HAP-1 (cell line): Measurements from ENCODE around the gene HDAC4.

Experiments
- DNase-seq, 2 experiments: peaks; one replicate each; pipeline ENCODE4 v3.0.0-alpha.2; 2016 to 2020; ENCODE audit warnings: low spot score in 2 of 2
- H3K27me3 ChIP-seq: fragments of 250-450 bp; sonication (Bioruptor Pico); 2 replicates; pipeline ENCODE4 v1.5.1; 2020; ENCODE audit warnings: low read depth, mild to moderate bottlenecking, moderate library complexity
- H3K36me3 ChIP-seq: fragments of 250-450 bp; sonication (Bioruptor Pico); replicated peaks from 2 replicates; pipeline ENCODE4 v1.5.1; 2020; ENCODE audit warnings: mild to moderate bottlenecking
- H3K4me1 ChIP-seq: fragments of 250-450 bp; sonication (Bioruptor Pico); 2 replicates; pipeline ENCODE4 v1.5.1; 2020; ENCODE audit warnings: mild to moderate bottlenecking
- H3K4me3 ChIP-seq: fragments of 250-450 bp; sonication (Bioruptor Pico); 2 replicates; pipeline ENCODE4 v1.5.1; 2020; ENCODE audit warnings: mild to moderate bottlenecking, moderate library complexity
- H3K9me3 ChIP-seq: fragments of 250-450 bp; sonication (Bioruptor Pico); 2 replicates; pipeline ENCODE4 v1.5.1; 2020; ENCODE audit warnings: mild to moderate bottlenecking, moderate library complexity
- in situ Hi-C: fragments of 300-500 bp; cut with MboI; formaldehyde crosslinking; loops from 3 replicates; pipeline ENCODE4 v1.14.3; 2020; ENCODE audit warnings: low sequenced_read_pairs, inconsistent platforms, mixed read lengths

The HDAC4 gene

DNA sequence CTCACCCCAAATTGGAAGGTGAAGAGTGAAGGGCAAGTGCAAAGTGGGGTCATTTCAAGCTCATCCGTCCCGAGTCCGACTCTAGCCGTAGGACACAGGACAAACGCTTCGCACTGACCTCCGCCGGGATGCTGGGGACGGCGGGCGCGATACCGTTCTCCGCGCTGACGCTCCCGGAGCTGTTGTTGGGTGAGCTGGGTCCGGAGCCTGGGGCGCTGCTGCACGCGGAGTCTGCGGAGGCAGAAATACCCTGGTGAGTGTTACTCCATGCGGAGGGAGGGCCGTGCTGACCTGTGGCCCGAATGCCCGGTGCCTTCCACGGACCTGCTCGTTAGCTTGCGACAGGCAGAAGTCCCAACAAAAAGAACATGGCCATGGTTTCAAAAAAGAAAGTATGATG, 261.3 kb downstream of the HDAC4 start:
- H3K36me3 ChIP-seq: no peaks in the 10 kb centered on the region
- in situ Hi-C loops: no loop called here
- no peaks in the 10 kb centered on the region for H3K9me3 ChIP-seq
- H3K4me3 ChIP-seq: no peak overlapping the region
- H3K4me1 ChIP-seq: no peaks in the 10 kb centered on the region
- DNase-seq: no peak
- no peaks in the 10 kb centered on the region for H3K27me3 ChIP-seq

DNA sequence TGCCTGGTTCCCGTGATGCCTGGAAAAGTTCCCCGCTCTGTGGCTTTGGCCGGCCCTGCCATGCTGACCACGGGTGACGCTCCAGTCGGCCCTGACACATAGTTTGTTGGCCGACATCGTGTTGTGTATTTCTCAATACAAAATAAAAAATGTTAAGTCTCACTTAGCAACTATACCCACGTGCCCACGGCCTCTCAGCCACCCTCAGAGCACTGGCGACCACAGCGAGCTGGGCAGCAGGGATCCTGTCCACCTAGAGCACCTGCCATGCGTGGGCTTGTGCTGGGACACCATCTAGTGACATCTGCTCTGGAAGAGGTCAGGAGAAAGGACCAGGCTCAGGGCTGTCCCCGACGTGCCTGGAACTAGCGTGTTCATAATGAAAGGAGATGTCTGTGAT, 261.7 kb downstream of the HDAC4 start:
- DNase-seq: no peak
- in situ Hi-C loops: no loop called here
- no peak overlapping the region for H3K4me3 ChIP-seq
- no peaks in the 10 kb centered on the region for H3K36me3 ChIP-seq
- H3K4me1 ChIP-seq: no peaks in the 10 kb centered on the region
- no peaks in the 10 kb centered on the region for H3K27me3 ChIP-seq
- H3K9me3 ChIP-seq: no peaks in the 10 kb centered on the region

DNA sequence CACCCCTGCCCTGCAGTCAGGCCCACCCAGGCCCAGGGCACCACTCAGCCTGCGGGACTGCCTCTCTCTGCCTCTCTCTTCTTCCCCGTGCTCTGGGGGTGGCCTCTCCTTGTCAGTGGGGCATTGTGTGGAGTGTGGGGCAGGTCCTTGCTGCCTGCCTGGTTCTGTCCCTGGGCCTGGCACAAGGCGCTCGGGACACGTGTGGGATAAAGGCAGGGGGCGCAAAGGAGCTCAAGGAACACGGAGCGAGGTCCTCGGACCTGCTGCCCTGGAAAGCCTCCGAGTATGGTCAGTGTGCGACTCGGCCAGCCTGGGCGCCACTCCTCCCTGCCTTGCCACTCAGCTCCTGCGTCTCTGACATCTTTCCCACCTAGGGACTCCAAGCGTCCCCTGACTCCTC, 262.2 kb downstream of the HDAC4 start:
- in situ Hi-C loops: no loop called here
- no peak for DNase-seq
- Histone ChIP-seq H3K36me3 (no peaks in the 10 kb centered on the region), H3K4me1 (no peaks in the 10 kb centered on the region), H3K27me3 (no peaks in the 10 kb centered on the region), H3K4me3 (no peak overlapping the region), H3K9me3 (no peaks in the 10 kb centered on the region)

DNA sequence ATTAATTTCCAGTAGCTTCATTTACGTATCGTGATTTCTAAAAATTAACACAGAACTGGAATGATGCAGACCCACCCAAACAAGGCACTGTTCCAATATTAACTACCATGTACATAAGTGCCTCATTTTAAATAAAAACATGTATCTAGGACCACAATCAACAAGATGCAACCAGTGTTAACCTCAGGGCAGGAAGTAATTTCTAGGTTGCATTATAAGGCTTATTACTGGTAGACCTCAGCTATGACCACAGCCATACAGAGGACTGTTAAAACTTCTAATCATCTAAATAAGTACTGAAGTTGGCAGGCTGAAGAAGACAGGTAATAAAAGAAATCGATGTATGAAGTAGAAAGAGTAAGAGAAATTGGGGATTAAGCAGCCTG, 262.9 kb downstream of the HDAC4 start:
- in situ Hi-C loops: no loop called here
- no peaks in the 10 kb centered on the region for H3K4me1 ChIP-seq
- H3K27me3 ChIP-seq: no peaks in the 10 kb centered on the region
- no peak overlapping the region for H3K4me3 ChIP-seq
- no peaks in the 10 kb centered on the region for H3K36me3 ChIP-seq
- no peaks in the 10 kb centered on the region for H3K9me3 ChIP-seq
- no peak for DNase-seq

DNA sequence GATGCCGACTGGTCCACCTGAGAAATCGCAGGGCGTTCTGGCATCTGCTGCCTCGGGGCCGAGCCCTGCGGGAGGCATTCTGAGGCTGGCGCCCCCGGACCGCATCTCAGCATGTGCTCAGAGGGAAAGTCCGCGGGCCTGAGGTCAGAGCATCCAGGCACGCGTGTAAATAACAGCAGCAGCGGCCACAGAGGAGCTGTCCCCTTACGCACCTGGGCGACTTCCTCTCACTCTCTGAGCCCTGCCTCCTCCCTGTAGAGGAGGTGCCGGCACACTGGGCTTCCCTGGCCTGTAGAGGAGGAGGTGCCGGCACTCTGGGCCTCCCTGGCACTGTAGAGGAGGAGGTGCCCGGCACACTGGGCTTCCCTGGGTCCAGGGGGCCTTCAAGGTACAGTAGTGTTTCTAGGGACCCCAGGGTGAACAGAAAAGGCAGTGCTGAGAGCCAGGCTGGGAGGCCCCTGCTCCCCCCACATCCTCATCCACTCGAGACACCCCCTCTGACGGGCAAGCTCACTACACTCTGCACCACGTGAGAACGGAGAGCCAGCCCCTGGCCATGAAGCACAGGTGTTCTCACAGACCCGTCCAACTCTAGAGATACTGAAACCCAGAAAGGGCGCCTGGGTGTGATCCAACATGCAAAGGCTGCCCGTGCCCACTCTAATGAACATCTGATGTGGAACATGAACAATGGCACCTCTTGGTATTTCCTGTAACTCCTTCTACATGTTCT, 263.5 kb downstream of the HDAC4 start:
- DNase-seq: no peak
- Histone ChIP-seq H3K9me3 (no peaks in the 10 kb centered on the region), H3K4me3 (no peak overlapping the region), H3K36me3 (no peaks in the 10 kb centered on the region), H3K27me3 (no peaks in the 10 kb centered on the region), H3K4me1 (no peaks in the 10 kb centered on the region)
- in situ Hi-C loops: no loop called here

DNA sequence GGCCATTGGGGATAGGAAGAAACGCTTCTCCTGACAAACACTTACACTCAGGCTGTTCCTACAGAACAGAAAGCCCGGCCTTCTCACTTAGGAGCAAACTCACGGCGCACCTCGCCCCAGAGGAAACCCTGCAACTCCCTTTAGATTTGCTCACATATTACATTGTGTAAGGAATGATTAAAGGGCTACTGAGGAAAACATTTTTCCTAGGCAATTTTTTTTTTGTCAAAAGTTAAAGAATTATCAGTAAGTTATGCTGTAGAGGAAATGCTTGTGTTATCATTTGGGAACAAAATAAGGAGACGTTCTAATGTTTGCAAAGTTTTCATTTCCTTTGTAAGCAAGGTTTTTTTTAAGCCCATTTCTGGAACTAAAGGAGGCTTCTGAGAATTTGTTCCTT, 264.1 kb downstream of the HDAC4 start:
- H3K27me3 ChIP-seq: no peaks in the 10 kb centered on the region
- H3K4me3 ChIP-seq: no peak overlapping the region
- in situ Hi-C loops: no loop called here
- H3K4me1 ChIP-seq: no peaks in the 10 kb centered on the region
- H3K36me3 ChIP-seq: no peaks in the 10 kb centered on the region
- no peak for DNase-seq
- no peaks in the 10 kb centered on the region for H3K9me3 ChIP-seq

DNA sequence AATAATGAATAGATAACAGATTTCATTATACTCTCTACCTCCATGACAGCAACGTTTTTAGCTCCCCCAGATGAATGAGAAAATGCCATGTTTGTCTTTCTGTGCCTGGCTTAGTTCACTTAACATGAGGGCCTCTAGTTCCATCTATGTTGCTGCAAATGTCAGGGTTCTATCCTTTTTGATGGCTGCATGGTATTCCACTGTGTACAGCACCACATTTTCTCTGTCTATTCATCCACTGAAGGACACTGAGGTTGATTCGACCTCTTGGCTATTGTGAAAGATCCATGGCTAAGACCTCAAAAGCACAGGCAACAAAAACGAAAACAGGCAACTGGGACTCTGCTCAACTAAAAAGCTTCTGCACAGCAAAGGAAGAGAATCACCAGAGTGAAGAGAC, 264.6 kb downstream of the HDAC4 start:
- in situ Hi-C loops: no loop called here
- Histone ChIP-seq H3K9me3 (no peaks in the 10 kb centered on the region), H3K4me3 (no peak overlapping the region), H3K27me3 (no peaks in the 10 kb centered on the region), H3K36me3 (no peaks in the 10 kb centered on the region), H3K4me1 (no peaks in the 10 kb centered on the region)
- DNase-seq: no peak

DNA sequence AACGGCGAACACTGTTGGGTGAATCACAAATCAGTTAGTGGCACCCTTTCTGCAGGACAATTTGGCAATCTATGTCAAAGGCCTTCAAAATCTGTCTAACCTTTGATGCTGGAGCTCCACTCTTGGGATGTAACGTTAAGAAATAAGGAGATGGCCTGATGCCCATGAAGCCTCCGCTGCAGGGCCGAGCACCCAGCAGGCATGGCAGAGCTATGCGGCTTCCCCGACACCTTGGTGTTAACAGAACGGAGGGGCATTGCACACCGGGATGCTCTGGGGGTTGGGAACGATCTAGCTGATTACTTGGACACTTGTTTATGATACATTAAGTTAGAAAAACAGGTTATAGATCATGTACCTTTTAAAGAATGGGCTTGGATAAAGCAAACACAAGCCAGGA, 265.3 kb downstream of the HDAC4 start:
- in situ Hi-C loops: no loop called here

DNA sequence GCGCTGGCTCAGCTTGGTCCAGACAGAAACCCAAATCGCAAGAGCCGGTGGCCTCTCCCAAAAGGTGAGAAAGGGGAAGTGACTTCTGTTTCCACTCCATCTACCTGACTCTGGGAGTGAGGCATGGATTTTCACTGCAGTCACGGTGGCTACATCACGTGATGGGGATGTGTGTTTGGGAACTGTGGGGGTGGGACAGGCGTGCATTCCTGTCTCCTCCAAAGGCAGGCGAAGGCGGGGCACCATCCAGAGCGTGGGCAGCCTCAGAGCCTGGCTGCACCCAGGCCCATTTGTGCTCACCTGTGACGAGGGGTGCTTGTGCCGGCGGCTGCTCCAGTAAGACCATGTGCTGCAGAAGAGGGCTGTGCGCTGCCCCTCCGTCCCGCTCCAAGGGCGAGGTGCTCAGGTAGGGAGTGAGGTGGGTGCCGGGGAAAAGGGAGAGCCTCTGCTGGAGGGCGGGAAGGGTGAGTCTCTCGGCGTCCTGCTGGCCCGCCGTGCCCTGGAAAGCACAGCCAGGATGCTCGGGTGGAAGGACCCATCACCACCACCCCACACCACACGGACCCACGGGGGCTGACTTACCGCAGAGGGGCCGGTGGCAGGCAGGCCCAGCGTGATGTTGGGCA, 266.8 kb downstream of the HDAC4 start:
- in situ Hi-C loops: no loop called here
- H3K9me3 ChIP-seq: no peaks in the 10 kb centered on the region
- no peaks in the 10 kb centered on the region for H3K27me3 ChIP-seq
- no peaks in the 10 kb centered on the region for H3K36me3 ChIP-seq
- H3K4me3 ChIP-seq: no peak overlapping the region
- H3K4me1 ChIP-seq: no peaks in the 10 kb centered on the region
- no peak for DNase-seq

More for the DNA sequence above, 265.3 kb downstream of the HDAC4 start:
- DNase-seq: no peak
- no peak overlapping the region for H3K4me3 ChIP-seq
- no peaks in the 10 kb centered on the region for H3K4me1 ChIP-seq
- no peaks in the 10 kb centered on the region for H3K36me3 ChIP-seq
- H3K27me3 ChIP-seq: no peaks in the 10 kb centered on the region
- no peaks in the 10 kb centered on the region for H3K9me3 ChIP-seq

DNA sequence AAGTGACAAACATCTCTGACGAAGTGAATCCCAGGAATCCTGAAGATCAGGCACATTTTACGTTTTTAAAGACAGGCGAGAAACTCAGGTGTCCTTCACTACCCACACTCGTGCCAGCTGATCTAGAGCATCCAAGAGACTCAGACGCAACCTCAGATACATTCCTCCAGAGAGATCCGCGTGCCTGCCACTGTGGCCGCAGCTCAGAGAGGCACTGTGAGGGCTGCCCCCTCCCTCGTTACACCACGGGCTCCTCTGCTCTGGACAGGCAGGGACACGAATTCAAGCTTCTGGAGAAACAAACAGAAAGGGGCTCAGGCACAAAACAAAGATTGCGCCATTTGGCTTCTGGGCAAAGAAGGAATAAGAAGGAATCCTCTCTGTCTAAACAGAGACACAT, 268.0 kb downstream of the HDAC4 start:
- in situ Hi-C loops: no loop called here
- no peaks in the 10 kb centered on the region for H3K4me1 ChIP-seq
- H3K27me3 ChIP-seq: no peaks in the 10 kb centered on the region
- no peaks in the 10 kb centered on the region for H3K36me3 ChIP-seq
- no peaks in the 10 kb centered on the region for H3K9me3 ChIP-seq
- H3K4me3 ChIP-seq: no peak overlapping the region
- DNase-seq: no peak

DNA sequence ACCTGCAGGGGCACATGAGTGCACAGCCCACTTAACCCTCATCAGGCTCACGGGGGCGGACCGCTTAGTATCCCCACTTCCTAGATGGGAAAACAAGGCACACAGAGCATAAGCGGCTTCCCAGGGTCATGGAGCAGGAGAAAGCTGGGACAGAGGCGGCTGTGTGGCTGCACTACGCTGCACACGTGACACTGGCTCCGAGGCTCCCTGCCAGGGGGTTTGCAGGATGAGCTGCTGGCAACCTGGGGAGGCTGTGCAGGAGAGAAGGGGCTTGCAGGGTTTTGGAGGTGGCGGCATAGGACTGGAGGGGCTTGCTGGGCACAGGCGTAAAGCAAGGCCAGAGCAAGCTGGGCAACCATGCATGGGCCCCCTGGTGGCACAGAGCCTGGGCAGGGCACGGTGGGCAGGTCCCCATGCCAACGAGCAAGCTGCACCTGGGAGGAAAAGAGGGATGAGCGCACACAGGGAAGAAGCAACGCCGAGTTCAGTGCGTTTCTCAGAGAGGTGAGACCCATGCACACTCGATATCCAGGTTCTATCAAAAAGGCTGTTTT, 268.6 kb downstream of the HDAC4 start:
- no peak overlapping the region for H3K4me3 ChIP-seq
- no peaks in the 10 kb centered on the region for H3K27me3 ChIP-seq
- H3K4me1 ChIP-seq: no peaks in the 10 kb centered on the region
- in situ Hi-C loops: no loop called here
- no peak for DNase-seq
- H3K36me3 ChIP-seq: no peaks in the 10 kb centered on the region
- no peaks in the 10 kb centered on the region for H3K9me3 ChIP-seq

DNA sequence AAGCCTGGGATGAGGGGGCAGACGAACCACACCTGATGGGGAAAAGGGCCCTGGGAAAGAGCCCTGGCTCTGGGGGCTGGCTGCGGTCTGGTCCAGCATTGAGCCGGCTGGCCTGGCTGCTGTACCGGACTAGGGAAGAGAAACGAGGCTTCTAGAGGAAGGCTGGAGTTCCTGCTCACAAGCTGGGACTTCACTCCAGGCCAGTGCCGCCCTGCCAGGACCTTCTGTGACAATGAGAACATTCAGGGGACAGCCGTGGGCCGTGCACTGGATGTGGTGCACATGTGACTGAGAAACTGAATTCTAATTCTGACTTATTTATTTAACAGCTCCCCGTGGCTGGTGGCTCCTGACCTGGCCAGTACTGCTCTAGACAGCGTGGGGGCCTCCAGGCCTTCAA, 269.3 kb downstream of the HDAC4 start:
- no peaks in the 10 kb centered on the region for H3K27me3 ChIP-seq
- in situ Hi-C loops: no loop called here
- H3K4me1 ChIP-seq: no peaks in the 10 kb centered on the region
- no peaks in the 10 kb centered on the region for H3K9me3 ChIP-seq
- no peak overlapping the region for H3K4me3 ChIP-seq
- no peaks in the 10 kb centered on the region for H3K36me3 ChIP-seq
- no peak for DNase-seq

DNA sequence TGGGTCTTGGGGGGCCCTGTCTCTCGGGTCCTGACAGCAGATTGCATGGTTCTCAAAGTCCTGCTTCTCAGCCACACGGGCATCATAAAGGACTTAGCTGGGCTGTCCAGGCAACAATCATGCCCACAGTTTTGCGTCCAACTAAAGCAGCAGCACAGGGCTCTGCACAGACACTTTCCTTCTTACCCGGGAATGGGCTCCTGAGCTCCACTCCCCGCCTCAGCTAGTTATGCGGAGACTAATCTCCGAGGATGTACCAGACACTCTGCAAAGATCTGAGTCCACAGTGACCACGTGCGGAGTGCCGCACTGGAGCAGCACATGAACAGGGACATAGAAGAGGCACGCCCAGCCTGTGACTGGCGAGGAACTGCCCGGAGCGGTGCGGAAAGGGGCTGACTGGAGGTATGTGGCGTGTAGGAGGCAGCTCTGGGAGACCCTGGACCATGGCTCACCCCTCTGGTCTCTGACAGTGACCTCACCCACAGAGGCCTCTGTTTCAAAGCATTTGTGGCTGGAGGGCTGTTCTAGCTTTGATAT, 270.0 kb downstream of the HDAC4 start:
- Histone ChIP-seq H3K4me1 (no peaks in the 10 kb centered on the region), H3K27me3 (no peaks in the 10 kb centered on the region), H3K9me3 (no peaks in the 10 kb centered on the region), H3K4me3 (no peak overlapping the region), H3K36me3 (no peaks in the 10 kb centered on the region)
- in situ Hi-C loops: no loop called here
- no peak for DNase-seq

DNA sequence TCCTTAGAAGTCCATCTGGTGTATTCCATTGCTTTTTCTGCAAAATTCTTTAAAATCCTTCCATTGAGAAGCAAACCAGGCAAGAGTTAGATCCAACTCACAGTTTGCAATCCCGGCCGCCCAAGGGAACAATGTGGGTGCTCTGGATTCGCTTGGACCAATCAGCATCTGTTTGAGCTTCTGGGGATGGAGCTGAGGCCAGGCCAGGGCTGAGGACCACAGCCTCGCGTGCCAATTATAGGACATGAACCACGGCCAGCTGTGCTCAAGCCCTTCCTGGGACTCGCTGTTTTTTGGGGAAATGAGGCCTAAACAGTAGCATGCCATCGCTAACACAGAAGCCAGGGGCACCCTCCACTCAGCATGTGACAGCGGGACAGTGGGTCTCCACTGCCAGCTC, 270.8 kb downstream of the HDAC4 start:
- no peaks in the 10 kb centered on the region for H3K4me1 ChIP-seq
- H3K4me3 ChIP-seq: no peak overlapping the region
- H3K27me3 ChIP-seq: no peaks in the 10 kb centered on the region
- in situ Hi-C loops: no loop called here
- H3K9me3 ChIP-seq: no peaks in the 10 kb centered on the region
- peaks cover 5% of the 10 kb centered on the region for H3K36me3 ChIP-seq
- no peak for DNase-seq
